ENCODE results near the gene DVL1.

DVL1 gene

DNA sequence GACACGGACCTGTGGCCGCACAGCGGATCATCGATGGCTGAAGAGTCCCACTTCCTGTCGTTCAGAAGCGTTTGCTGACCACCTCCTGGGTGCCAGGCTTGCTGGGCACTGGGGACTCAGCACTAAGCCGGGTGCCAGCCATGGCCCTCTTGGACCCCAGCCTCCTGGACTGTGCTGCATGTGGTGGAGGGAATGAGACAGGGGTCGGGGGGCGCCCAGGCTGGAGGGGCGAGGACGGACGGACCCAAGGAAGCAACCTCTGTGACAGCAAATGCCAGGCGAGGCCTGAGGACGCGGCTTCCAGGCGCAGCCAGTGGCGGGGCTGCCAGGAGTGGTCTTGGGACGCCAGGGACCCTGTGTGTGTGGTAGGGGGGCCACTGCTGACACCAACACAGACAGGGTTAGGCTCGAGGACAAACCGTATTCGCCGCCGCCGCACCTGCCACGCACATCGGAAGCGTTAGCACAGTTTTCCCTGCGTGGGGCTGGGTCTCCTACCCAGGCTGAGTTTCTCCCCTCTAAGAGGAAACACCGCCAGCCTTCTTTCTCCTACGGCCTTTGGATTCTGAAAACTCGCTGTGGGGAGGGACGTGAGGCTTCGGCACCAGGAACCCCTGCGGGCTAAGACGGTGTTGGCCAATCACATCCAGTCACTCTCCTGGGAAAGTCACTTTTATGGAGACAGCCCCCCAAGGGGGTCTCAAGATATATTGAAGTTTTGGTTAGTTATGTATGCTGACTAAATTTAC, 12.2 kb upstream of the DVL1 start:
- Histone ChIP-seq H3K36me3 (ENCODE audit: control insufficient read depth, insufficient read depth, low read length, severe bottlenecking) (no peaks in the 10 kb centered on the region), H3K4me3 (ENCODE audit: low read length) (peak overlapping the region; percentile 68), H3K27me3 (replicated peaks; ENCODE audit: control insufficient read depth, insufficient read depth, low read length) (no peaks in the 10 kb centered on the region), H3K4me1 (ENCODE audit: control insufficient read depth, insufficient read depth, low read length) (peaks cover 35% of the 10 kb centered on the region), H3K9ac (ENCODE audit: low read length) (peak overlapping the region; percentile 89), H3K9me3 (ENCODE audit: control insufficient read depth, low read length) (no peaks in the 10 kb centered on the region)
- DNase-seq (ENCODE audit: low read depth) = peak; percentile 41

DNA sequence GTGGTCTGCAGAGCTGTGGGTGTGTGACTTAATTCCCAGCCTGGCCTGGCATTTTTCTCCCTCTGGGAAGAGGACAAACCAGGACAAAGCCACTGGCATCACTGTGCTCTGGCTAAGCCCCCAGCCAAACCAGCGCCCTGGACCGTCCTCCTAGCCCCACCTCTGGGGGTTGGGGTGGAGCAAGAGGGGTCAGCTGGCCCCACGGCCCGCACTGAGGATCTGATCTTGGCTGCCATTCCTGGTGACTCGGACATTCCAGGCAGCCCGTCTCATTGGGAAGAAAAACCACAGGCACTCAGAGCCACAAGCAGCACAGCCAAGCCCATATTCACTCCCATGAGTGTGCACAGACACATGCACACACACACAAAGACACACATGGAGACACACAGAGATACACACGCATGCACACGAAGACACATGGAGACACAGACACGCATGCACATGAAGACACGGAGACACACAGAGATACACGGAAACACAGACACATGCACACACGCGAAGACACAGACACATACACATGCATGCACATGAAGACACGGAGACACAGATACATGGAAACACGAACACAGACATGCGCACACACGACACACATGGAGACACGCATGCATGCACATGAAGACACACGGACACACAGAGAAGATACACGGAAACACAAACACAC, 11.4 kb upstream of the DVL1 start:
- Histone ChIP-seq H3K4me1 (ENCODE audit: control insufficient read depth, insufficient read depth, low read length) (peaks cover 35% of the 10 kb centered on the region), H3K27me3 (replicated peaks; ENCODE audit: control insufficient read depth, insufficient read depth, low read length) (no peaks in the 10 kb centered on the region), H3K36me3 (ENCODE audit: control insufficient read depth, insufficient read depth, low read length, severe bottlenecking) (no peaks in the 10 kb centered on the region), H3K4me3 (ENCODE audit: low read length) (peak overlapping the region; percentile 68), H3K9me3 (ENCODE audit: control insufficient read depth, low read length) (no peaks in the 10 kb centered on the region), H3K9ac (ENCODE audit: low read length) (peak overlapping the region; percentile 100)
- peak; percentile 92 for DNase-seq (ENCODE audit: low read depth)

DNA sequence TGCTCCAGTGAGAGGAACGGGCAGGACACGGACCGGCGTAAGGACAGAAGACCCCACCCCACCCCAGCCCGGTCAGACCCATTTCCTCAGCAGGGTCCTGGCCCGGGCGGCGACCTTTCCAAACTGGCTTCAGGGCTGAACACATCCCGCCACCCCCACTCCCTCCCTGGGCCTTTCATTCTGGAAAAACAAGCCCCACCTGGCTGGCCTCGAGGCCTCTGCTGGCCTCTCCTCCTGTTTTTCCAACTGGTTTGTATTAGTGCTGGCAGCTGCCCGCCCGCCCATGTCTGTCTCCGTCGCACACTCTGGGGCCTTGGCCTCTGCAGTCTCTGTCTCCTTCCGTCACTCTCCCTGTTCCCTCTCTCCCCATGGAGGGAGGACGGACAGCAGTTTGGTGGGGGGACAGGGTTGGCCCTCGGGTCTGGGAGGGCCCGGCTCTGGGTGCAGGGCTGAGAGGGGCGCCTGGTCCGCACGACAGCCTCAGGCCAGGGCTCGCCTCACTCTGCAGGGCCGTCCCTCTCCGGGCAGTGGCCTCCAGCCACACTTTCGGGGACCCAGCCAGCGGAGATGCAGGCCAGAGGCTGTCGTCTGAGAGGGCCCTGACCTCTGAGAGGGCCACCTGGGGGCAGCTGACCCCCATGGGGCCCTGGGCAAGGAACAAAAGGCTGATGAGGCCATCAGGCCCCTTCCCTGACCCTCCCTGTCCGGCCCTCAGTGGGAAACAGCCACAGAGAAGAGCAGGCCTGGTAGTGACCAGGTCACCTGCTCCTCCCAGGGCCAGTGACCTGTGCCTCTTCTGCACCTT, 10.6 kb upstream of the DVL1 start:
- peak; percentile 92 for DNase-seq (ENCODE audit: low read depth)
- peaks cover 35% of the 10 kb centered on the region for H3K4me1 ChIP-seq (ENCODE audit: control insufficient read depth, insufficient read depth, low read length)
- H3K9me3 ChIP-seq (ENCODE audit: control insufficient read depth, low read length) = no peaks in the 10 kb centered on the region
- no peaks in the 10 kb centered on the region for H3K36me3 ChIP-seq (ENCODE audit: control insufficient read depth, insufficient read depth, low read length, severe bottlenecking)
- peak overlapping the region; percentile 100 for H3K9ac ChIP-seq (ENCODE audit: low read length)
- peak overlapping the region; percentile 89 for H3K4me3 ChIP-seq (ENCODE audit: low read length)
- no peaks in the 10 kb centered on the region for H3K27me3 ChIP-seq (replicated peaks; ENCODE audit: control insufficient read depth, insufficient read depth, low read length)

DNA sequence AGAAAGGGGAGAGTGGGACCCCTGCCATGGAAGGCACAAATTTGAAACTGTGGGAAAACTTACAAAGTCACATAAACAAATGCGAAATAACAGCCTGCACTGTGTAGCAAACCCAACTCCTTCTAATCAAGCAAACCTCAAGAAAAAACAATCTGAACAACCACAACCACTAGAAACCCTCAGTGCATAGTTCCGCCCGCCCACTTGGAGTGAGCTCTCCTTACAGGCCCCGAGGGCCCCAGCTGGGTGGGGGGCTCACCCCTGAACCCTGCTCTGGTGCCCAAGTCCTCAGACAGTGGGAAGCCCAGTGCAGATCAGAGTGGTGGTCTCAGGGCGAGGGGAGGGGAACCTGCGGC, 10.1 kb upstream of the DVL1 start:
- DNase-seq (ENCODE audit: low read depth) = peak; percentile 85
- Histone ChIP-seq H3K27me3 (replicated peaks; ENCODE audit: control insufficient read depth, insufficient read depth, low read length) (no peaks in the 10 kb centered on the region), H3K9me3 (ENCODE audit: control insufficient read depth, low read length) (no peaks in the 10 kb centered on the region), H3K4me3 (ENCODE audit: low read length) (peak overlapping the region; percentile 89), H3K36me3 (ENCODE audit: control insufficient read depth, insufficient read depth, low read length, severe bottlenecking) (peaks cover 6% of the 10 kb centered on the region), H3K9ac (ENCODE audit: low read length) (peak overlapping the region; percentile 100), H3K4me1 (ENCODE audit: control insufficient read depth, insufficient read depth, low read length) (peaks cover 35% of the 10 kb centered on the region)

DNA sequence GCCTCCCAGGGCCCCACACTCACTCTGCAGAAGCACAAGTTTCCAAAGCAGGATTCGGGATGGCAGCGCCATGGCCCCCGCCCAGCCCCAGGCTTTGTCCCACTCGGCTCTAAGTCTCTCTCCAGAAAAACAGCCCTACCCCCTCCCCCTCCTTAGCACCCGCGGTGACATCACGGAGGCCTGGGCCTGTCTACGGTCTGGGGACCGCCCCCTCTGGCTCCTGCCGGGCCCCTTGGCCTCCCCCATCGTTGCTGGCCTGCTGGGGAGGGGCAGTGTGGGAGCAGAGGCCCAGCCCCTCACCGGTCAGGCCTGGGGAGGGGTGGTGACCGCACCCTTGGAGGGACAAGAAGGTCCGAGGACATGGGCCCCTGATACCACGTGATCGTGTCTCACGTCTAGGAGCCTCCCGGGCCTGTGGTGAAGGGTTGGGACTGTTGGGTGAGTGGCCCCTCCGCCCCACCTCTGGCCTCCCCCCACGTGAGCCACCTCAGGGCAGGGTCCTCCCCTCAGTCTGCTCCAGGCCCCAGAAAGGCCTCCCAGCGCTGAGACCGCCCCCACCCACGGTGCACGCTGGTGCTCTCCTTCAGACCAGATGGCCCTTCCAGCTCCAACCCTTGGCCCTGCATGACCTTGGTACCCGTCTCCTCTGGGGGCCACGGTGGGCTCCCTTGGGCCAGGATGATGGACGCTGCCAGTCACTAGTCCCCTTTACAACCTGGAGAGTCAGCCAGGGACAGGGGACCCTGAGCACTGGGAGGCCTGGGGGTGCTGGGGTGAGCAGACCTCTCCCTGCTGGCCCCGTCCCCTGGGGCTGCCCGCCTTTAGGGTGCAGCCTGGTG, 9.4 kb upstream of the DVL1 start, which contains the start of gene MXRA8:
TSS of gene MXRA8 (minus strand) at position 123 of the 839 bp plus-strand sequence. CDS start at position 72, 51 bp downstream.
- peak; percentile 95 for DNase-seq (ENCODE audit: low read depth)
- peak within 1 kb of the TSS; percentile 89 for H3K4me3 ChIP-seq (ENCODE audit: low read length)
- no peaks in the 10 kb centered on the region for H3K27me3 ChIP-seq (replicated peaks; ENCODE audit: control insufficient read depth, insufficient read depth, low read length)
- peaks cover 37% of the 10 kb centered on the region for H3K4me1 ChIP-seq (ENCODE audit: control insufficient read depth, insufficient read depth, low read length)
- H3K9me3 ChIP-seq (ENCODE audit: control insufficient read depth, low read length) = no peaks in the 10 kb centered on the region
- H3K36me3 ChIP-seq (ENCODE audit: control insufficient read depth, insufficient read depth, low read length, severe bottlenecking) = peaks cover 12% of the 10 kb centered on the region
- peak within 1 kb of the TSS; percentile 100 for H3K9ac ChIP-seq (ENCODE audit: low read length)

DNA sequence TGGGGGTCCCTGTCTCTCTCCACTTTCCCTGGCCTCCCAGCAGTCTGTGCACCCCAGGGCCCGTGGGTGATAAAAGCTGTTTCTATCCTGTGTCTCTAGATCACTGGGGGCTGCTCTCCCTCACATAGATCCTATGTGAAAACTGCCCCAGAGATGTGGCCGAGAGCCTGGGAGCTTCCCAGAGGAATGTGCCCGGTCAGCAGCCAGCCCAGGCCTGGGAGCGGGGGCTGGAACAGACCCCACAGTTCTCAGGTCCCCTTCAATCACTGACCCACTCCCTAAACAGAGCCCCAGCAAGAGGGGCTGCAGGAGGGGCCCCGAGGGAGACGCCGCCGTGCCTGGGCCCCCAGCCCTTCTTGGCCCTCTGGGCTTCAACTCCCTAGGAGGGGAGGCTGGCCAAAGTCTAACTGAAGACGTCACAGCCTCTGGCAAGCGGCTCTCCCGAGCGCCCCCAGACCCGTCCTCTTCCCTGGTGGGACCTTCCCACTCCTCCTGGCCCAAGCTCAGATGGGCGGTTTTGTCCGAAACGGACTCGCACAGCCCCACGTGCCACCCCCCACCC, 8.7 kb upstream of the DVL1 start:
- peak; percentile 56 for DNase-seq (ENCODE audit: low read depth)
- peak overlapping the region; percentile 100 for H3K9ac ChIP-seq (ENCODE audit: low read length)
- H3K9me3 ChIP-seq (ENCODE audit: control insufficient read depth, low read length) = no peaks in the 10 kb centered on the region
- peaks cover 43% of the 10 kb centered on the region for H3K4me1 ChIP-seq (ENCODE audit: control insufficient read depth, insufficient read depth, low read length)
- peaks cover 19% of the 10 kb centered on the region for H3K36me3 ChIP-seq (ENCODE audit: control insufficient read depth, insufficient read depth, low read length, severe bottlenecking)
- H3K4me3 ChIP-seq (ENCODE audit: low read length) = peak overlapping the region; percentile 89
- no peaks in the 10 kb centered on the region for H3K27me3 ChIP-seq (replicated peaks; ENCODE audit: control insufficient read depth, insufficient read depth, low read length)

DNA sequence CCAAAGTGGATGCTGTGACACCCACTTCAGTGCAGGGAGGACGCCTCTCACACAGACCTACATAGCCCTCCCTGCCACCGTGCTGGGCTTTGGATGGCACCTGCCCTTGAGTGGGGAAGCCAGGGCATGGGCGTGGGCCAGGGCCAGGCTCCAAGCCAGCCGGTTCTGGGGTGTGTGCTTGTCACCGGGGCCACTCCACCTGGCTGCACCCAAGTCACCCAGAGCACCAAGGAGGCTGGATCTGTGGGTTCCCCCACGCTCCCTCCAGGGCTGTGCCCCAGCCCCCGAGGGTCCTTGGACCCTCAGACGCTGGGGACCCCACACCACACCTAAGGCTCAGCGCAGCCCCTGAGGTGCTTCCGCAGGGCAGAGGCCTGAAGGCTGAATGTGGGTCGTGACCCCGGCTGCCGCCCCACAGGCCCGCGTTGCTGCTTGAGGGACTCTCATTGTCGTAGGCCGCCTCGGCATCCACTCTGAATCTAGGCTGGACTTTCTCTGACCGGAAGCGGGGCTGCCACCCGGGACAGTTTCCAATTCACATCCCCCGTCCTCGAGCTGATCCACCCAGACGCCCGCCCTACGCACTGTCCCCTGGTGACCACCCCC, 7.7 kb upstream of the DVL1 start:
- peak overlapping the region; percentile 100 for H3K9ac ChIP-seq (ENCODE audit: low read length)
- DNase-seq (ENCODE audit: low read depth) = peak; percentile 55
- no peaks in the 10 kb centered on the region for H3K9me3 ChIP-seq (ENCODE audit: control insufficient read depth, low read length)
- peak overlapping the region; percentile 89 for H3K4me3 ChIP-seq (ENCODE audit: low read length)
- peaks cover 26% of the 10 kb centered on the region for H3K36me3 ChIP-seq (ENCODE audit: control insufficient read depth, insufficient read depth, low read length, severe bottlenecking)
- H3K4me1 ChIP-seq (ENCODE audit: control insufficient read depth, insufficient read depth, low read length) = peaks cover 48% of the 10 kb centered on the region
- H3K27me3 ChIP-seq (replicated peaks; ENCODE audit: control insufficient read depth, insufficient read depth, low read length) = no peaks in the 10 kb centered on the region

DNA sequence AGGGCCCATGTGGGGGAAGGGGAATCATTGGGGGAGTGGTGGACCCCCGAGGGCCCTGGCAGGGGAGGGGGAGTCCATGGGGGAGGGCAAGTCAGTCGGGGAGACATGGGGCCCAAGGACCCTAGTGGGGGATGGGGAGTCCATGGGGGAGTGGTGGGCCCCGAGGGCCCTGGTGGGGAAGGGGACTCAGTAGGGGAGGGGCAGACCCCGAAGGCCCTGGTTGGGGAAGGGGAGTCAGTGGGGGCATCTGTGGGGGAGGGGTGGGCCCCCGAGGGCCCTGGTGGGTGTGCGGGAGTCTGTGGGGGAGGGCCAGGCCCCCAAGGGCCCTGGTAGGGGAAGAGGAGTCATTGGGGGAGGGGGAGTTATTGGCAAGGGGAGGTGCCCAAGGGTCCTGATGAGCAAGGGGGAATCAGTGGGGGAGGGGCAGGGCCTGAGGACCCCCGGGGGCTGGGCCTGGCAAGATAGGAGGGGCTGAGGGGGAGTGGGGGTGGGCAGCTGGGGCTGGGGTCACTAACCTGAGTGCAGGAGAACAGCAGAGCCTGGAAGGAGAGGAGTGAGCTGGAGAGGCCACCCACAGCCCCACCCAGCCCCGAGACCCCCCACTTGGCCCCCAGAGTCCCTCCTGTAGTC, 7.1 kb upstream of the DVL1 start:
- Histone ChIP-seq H3K27me3 (replicated peaks; ENCODE audit: control insufficient read depth, insufficient read depth, low read length) (no peaks in the 10 kb centered on the region), H3K9me3 (ENCODE audit: control insufficient read depth, low read length) (no peaks in the 10 kb centered on the region), H3K36me3 (ENCODE audit: control insufficient read depth, insufficient read depth, low read length, severe bottlenecking) (peaks cover 26% of the 10 kb centered on the region), H3K9ac (ENCODE audit: low read length) (peak overlapping the region; percentile 100), H3K4me1 (ENCODE audit: control insufficient read depth, insufficient read depth, low read length) (peaks cover 42% of the 10 kb centered on the region), H3K4me3 (ENCODE audit: low read length) (peak overlapping the region; percentile 89)
- DNase-seq (ENCODE audit: low read depth) = no peak

DNA sequence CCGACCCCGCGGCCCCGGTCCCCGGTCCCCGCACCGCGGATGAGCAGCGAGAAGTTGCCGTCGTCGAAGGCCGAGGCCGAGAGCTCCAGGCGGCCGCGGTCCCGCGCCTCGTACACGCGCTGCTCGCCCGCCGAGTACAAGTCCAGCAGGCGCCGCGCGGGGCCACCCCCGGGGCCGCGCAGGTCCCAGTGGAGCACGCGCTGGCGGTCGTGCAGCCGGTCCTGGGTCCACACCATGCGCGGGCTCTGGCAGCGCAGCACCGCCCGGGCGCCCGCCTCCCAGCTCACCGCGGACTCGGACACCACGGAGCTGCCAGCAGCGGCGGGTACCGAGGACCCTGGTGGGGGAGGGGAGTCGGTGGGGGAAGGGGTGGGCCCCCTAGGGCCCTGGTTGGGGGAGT, 6.2 kb upstream of the DVL1 start:
- Histone ChIP-seq H3K4me1 (ENCODE audit: control insufficient read depth, insufficient read depth, low read length) (peaks cover 36% of the 10 kb centered on the region), H3K27me3 (replicated peaks; ENCODE audit: control insufficient read depth, insufficient read depth, low read length) (no peaks in the 10 kb centered on the region), H3K4me3 (ENCODE audit: low read length) (peak overlapping the region; percentile 58), H3K9ac (ENCODE audit: low read length) (peak overlapping the region; percentile 34), H3K9me3 (ENCODE audit: control insufficient read depth, low read length) (no peaks in the 10 kb centered on the region), H3K36me3 (ENCODE audit: control insufficient read depth, insufficient read depth, low read length, severe bottlenecking) (peaks cover 26% of the 10 kb centered on the region)
- DNase-seq (ENCODE audit: low read depth) = peak; percentile 64
